ENCODE data around the gene RAB6A. TPM values are rescaled to one million over a fixed set of nuclear protein-coding genes. Genes with fewer than 3 reads are reported as not detected.
A peak's percentile ranks its signal among the peaks of the same experiment; 100 is the strongest.

The RAB6A gene
- total RNA-seq, 1 experiment from 2014 or later = 142 TPM

GRCh38 chr11:73632996-73633395, 127.9 kb downstream of the RAB6A start:
- H3F3A ChIP-seq (ENCODE audit: insufficient read depth, low read depth) = no peaks in the 10 kb centered on the region
- H2AFZ ChIP-seq = no peak overlapping the region
- POLR2A ChIA-PET (ENCODE audit: unreplicated experiment) = no interaction called here
- H3K9me2 ChIP-seq (ENCODE audit: insufficient read depth) = no peaks in the 10 kb centered on the region
- no peaks in the 10 kb centered on the region for H3K4me1 ChIP-seq (replicated peaks; ENCODE audit: insufficient read depth)
- no peak overlapping the region for H3K4me3 ChIP-seq
- H3K27ac ChIP-seq = no peak overlapping the region
- intact Hi-C loops (cut with micrococcal nuclease; ENCODE audit: unreplicated experiment) = no loop called here
- H3K9me3 ChIP-seq (ENCODE audit: insufficient read depth, low read depth) = no peaks in the 10 kb centered on the region
- no peak for TF ChIP-seq CTCF (conservative IDR thresholded peaks at IDR 0.05)
- no peak for TF ChIP-seq EZH2 (IDR thresholded peaks at IDR 0.05; ENCODE audit: low read depth)
- H3K4me2 ChIP-seq = no peak overlapping the region
- BruUV-seq (replicated peaks) = no TSS peak
- DNase-seq = no peak
- H3K27me3 ChIP-seq (ENCODE audit: insufficient read depth, low read depth) = no peaks in the 10 kb centered on the region
- H3K79me2 ChIP-seq (ENCODE audit: low read depth) = no peaks in the 10 kb centered on the region
- H3K36me3 ChIP-seq (ENCODE audit: low read depth) = no peaks in the 10 kb centered on the region
- CTCF ChIA-PET = no interaction called here
- no peaks in the 10 kb centered on the region for H4K20me1 ChIP-seq (ENCODE audit: insufficient read depth)

GRCh38 chr11:73629907-73630306, 131.0 kb downstream of the RAB6A start:
- H3F3A ChIP-seq (ENCODE audit: insufficient read depth, low read depth) = no peaks in the 10 kb centered on the region
- TF ChIP-seq CTCF (conservative IDR thresholded peaks at IDR 0.05) = no peak
- no peak for TF ChIP-seq EZH2 (IDR thresholded peaks at IDR 0.05; ENCODE audit: low read depth)
- BruUV-seq (replicated peaks) = no TSS peak
- H3K4me3 ChIP-seq = no peak overlapping the region
- H4K20me1 ChIP-seq (ENCODE audit: insufficient read depth) = no peaks in the 10 kb centered on the region
- no peaks in the 10 kb centered on the region for H3K36me3 ChIP-seq (ENCODE audit: low read depth)
- ChIA-PET POLR2A (ENCODE audit: unreplicated experiment) (no interaction called here), CTCF (interaction anchor here (0.6 kb wide), 1 partner anchor 11 kb away, joined by 3 read pairs; no protein-coding TSS in a partner anchor)
- 0 out of 2 replicates have a peak, but pooled peaks cover under 1% of the 10 kb centered on the region for H3K27me3 ChIP-seq (ENCODE audit: insufficient read depth, low read depth)
- H3K9me2 ChIP-seq (ENCODE audit: insufficient read depth) = no peaks in the 10 kb centered on the region
- H3K4me1 ChIP-seq (replicated peaks; ENCODE audit: insufficient read depth) = 0 out of 2 replicates have a peak, but pooled peaks cover 4% of the 10 kb centered on the region
- no peak overlapping the region for H3K27ac ChIP-seq
- DNase-seq = no peak
- intact Hi-C loops (cut with micrococcal nuclease; ENCODE audit: unreplicated experiment) = no loop called here
- no peak overlapping the region for H3K4me2 ChIP-seq
- no peaks in the 10 kb centered on the region for H3K9me3 ChIP-seq (ENCODE audit: insufficient read depth, low read depth)
- H2AFZ ChIP-seq = no peak overlapping the region
- no peaks in the 10 kb centered on the region for H3K79me2 ChIP-seq (ENCODE audit: low read depth)

- CTCF ChIA-PET = interaction anchor here (0.5 to 2.2 kb wide), 15 partner anchors 9 to 841 kb away, joined by 3 to 59 read pairs (median 5); partner anchors contain the start of gene FAM168A
- no peaks in the 10 kb centered on the region for H3K9me3 ChIP-seq (ENCODE audit: insufficient read depth, low read depth)
- POLR2A ChIA-PET (ENCODE audit: unreplicated experiment) = interaction anchor here (0.6 to 0.7 kb wide), 4 partner anchors 207 to 746 kb away, joined by 3 to 8 read pairs (median 3); no protein-coding TSS in a partner anchor
- H3K9me2 ChIP-seq (ENCODE audit: insufficient read depth) = no peaks in the 10 kb centered on the region
- H3K79me2 ChIP-seq (ENCODE audit: low read depth) = no peaks in the 10 kb centered on the region
- H3K27me3 ChIP-seq (ENCODE audit: insufficient read depth, low read depth) = 0 out of 2 replicates have a peak, but pooled peaks cover 3% of the 10 kb centered on the region
- H3K4me1 ChIP-seq (replicated peaks; ENCODE audit: insufficient read depth) = 0 out of 2 replicates have a peak, but pooled peaks cover 4% of the 10 kb centered on the region
- peak overlapping the region; percentile 68 for H3K4me2 ChIP-seq
- no peak overlapping the region; the same call in 1 of the 2 replicates for H3K4me3 ChIP-seq
- TF ChIP-seq CTCF (conservative IDR thresholded peaks at IDR 0.05) (peak; percentile 96), EZH2 (IDR thresholded peaks at IDR 0.05; ENCODE audit: low read depth) (no peak)
- H3F3A ChIP-seq (ENCODE audit: insufficient read depth, low read depth) = no peaks in the 10 kb centered on the region
- H2AFZ ChIP-seq = 0 out of 2 replicates have a peak overlapping the region, but pooled peaks have one; percentile 32
- no TSS peak for BruUV-seq (replicated peaks)
- no peaks in the 10 kb centered on the region for H4K20me1 ChIP-seq (ENCODE audit: insufficient read depth)
- DNase-seq = peak; percentile 71 to 84
- no peaks in the 10 kb centered on the region for H3K36me3 ChIP-seq (ENCODE audit: low read depth)
- H3K27ac ChIP-seq = no peak overlapping the region
- intact Hi-C loops (cut with micrococcal nuclease; ENCODE audit: unreplicated experiment) = loop anchor here (1.0 to 2.0 kb wide), 3 partner anchors 35 to 305 kb away; no protein-coding TSS in a partner anchor
These were observed 135.1 kb downstream of the RAB6A start for GRCh38 chr11:73625696-73626318.

Other genes starting within 250 kb of the RAB6A start
- 38.6 and 51.2 TPM in 2 replicates for gene FAM168A, start 163.0 kb downstream of the RAB6A start, total RNA-seq (2021)
- gene PLEKHB1, start 114.5 kb downstream of the RAB6A start, total RNA-seq (2021) = 29.1 and 40.1 TPM in 2 replicates
- 58.7 and 64.5 TPM in 2 replicates for gene MRPL48, start 26.8 kb upstream of the RAB6A start, total RNA-seq (2021)
- 79.7 and 92.4 TPM in 2 replicates for gene COA4, start 115.8 kb upstream of the RAB6A start, total RNA-seq (2021)
- 30.0 and 30.7 TPM in 2 replicates for gene PAAF1, start 115.9 kb upstream of the RAB6A start, total RNA-seq (2021)
- 0.79 and 0.90 TPM in 2 replicates for gene DNAJB13, start 190.0 kb upstream of the RAB6A start, total RNA-seq (2021)
- gene UCP2, start 221.8 kb upstream of the RAB6A start, total RNA-seq (2021) = 27.2 and 36.8 TPM in 2 replicates
- 2.0 and 2.4 TPM in 2 replicates for gene UCP3, start 248.0 kb upstream of the RAB6A start, total RNA-seq (2021)